ENCODE measurements around the gene BSN. TPM values are rescaled to one million over a fixed set of nuclear protein-coding genes. Genes with fewer than 3 reads are reported as not detected.

The BSN gene
- polyA plus RNA-seq, 2 of the 4 experiments (the other 2 are of a cell fraction) = 0.04 to 0.08 TPM

DNA sequence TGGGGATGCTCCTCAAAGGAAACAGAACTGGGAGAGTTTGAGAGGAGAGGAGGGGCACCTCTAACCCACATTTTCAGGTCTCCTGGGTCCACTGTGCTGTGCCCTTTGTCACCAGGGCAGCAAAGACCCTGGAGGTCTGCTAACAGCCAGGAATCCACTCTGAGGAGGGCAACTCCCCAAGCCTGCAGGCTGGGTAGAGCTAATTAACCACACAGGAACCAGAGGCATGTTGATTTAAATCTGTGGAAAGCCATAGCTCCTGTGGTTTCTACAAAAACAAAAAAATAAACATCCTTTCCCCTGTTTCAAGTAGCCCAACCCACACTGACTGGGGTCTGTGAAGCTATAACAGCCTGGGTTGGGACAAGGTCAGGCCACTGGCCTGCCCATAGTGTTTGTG, 2.2 kb upstream of the BSN start (continued):
- TF ChIP-seq KDM1A (IDR thresholded peaks at IDR 0.05; ENCODE audit: low read depth) = no peak
- TF ChIP-seq, protein P1, sequence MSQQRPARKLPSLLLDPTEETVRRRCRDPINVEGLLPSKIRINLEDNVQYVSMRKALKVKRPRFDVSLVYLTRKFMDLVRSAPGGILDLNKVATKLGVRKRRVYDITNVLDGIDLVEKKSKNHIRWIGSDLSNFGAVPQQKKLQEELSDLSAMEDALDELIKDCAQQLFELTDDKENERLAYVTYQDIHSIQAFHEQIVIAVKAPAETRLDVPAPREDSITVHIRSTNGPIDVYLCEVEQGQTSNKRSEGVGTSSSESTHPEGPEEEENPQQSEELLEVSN (IDR thresholded peaks at IDR 0.05; ENCODE audit: borderline replicate concordance, low read depth) = no peak
- no peak for TF ChIP-seq KDM5A (IDR thresholded peaks at IDR 0.05)
- TF ChIP-seq CHD4 (IDR thresholded peaks at IDR 0.05; ENCODE audit: borderline replicate concordance) = no peak
- no peak for TF ChIP-seq MYC (IDR thresholded peaks at IDR 0.05; ENCODE audit: borderline replicate concordance, low read length)
- no peak for TF ChIP-seq RCOR1 (IDR thresholded peaks at IDR 0.05; ENCODE audit: low read depth, low read length)
- no peak for TF ChIP-seq SREBF2 (IDR thresholded peaks at IDR 0.05)
- no peak for TF ChIP-seq ZFP36 (IDR thresholded peaks at IDR 0.05; ENCODE audit: borderline replicate concordance, partially characterized antibody)

GRCh38 chr3:49553324-49553691, 969 bp upstream of the BSN start:
- Histone ChIP-seq H3K27ac (peak overlapping the region; percentile 84 to 94; a peak in 4 of 6 replicates), H3K4me1 (peaks cover 8% of the 10 kb centered on the region; the same call in 2 of the 3 replicates), H3K4me2 (peak overlapping the region; percentile 94), H3K4me3 (peak overlapping the region; percentile 67), H3K9me3 (no peaks in the 10 kb centered on the region)
- no peak for DNase-seq (ENCODE audit: low read depth in 1 of 2, low spot score in 1 of 2)
- FAIRE-seq = no peak
- ATAC-seq = no peak
- CTCF ChIA-PET = interaction anchor here (6.2 to 7.8 kb wide), 2 partner anchors 13 to 118 kb away, joined by 26 to 40 read pairs; no protein-coding TSS in a partner anchor
- 88% methylated on average over 8 of the region's 8 CpGs for WGBS (ENCODE audit: missing lambda C conversion rate)
- POLR2A ChIA-PET = interaction anchor here (2.1 kb wide), 1 partner anchor 13 kb away, joined by 8 read pairs; no protein-coding TSS in a partner anchor
- no peak for TF ChIP-seq NFE2L2 (conservative IDR thresholded peaks at IDR 0.05; ENCODE audit: low read length)
- TF ChIP-seq CEBPB (IDR thresholded peaks at IDR 0.05) = peak; percentile 59 to 68; a peak in 3 of 4 replicates

- CTCF ChIA-PET = interaction anchor here (6.2 to 7.8 kb wide), 2 partner anchors 15 to 116 kb away, joined by 26 to 40 read pairs; no protein-coding TSS in a partner anchor
- Histone ChIP-seq H3K4me1 (peaks cover 8% of the 10 kb centered on the region; the same call in 2 of the 3 replicates), H3K4me3 (peak overlapping the region; percentile 67), H3K27ac (0 out of 6 replicates have a peak overlapping the region, but pooled peaks of 1 of the 2 experiments have one; percentile 40), H3K4me2 (peak overlapping the region; percentile 94), H3K9me3 (no peaks in the 10 kb centered on the region)
- DNase-seq (ENCODE audit: low read depth in 1 of 2, low spot score in 1 of 2) = no peak
- POLR2A ChIA-PET = interaction anchor here (1.4 to 2.1 kb wide), 2 partner anchors 15 to 118 kb away, joined by 4 to 8 read pairs; no protein-coding TSS in a partner anchor
- no peak for TF ChIP-seq HOXA7 (CRISPR knock-in tag; IDR thresholded peaks at IDR 0.05)
- TF ChIP-seq, protein P2, sequence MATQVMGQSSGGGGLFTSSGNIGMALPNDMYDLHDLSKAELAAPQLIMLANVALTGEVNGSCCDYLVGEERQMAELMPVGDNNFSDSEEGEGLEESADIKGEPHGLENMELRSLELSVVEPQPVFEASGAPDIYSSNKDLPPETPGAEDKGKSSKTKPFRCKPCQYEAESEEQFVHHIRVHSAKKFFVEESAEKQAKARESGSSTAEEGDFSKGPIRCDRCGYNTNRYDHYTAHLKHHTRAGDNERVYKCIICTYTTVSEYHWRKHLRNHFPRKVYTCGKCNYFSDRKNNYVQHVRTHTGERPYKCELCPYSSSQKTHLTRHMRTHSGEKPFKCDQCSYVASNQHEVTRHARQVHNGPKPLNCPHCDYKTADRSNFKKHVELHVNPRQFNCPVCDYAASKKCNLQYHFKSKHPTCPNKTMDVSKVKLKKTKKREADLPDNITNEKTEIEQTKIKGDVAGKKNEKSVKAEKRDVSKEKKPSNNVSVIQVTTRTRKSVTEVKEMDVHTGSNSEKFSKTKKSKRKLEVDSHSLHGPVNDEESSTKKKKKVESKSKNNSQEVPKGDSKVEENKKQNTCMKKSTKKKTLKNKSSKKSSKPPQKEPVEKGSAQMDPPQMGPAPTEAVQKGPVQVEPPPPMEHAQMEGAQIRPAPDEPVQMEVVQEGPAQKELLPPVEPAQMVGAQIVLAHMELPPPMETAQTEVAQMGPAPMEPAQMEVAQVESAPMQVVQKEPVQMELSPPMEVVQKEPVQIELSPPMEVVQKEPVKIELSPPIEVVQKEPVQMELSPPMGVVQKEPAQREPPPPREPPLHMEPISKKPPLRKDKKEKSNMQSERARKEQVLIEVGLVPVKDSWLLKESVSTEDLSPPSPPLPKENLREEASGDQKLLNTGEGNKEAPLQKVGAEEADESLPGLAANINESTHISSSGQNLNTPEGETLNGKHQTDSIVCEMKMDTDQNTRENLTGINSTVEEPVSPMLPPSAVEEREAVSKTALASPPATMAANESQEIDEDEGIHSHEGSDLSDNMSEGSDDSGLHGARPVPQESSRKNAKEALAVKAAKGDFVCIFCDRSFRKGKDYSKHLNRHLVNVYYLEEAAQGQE (IDR thresholded peaks at IDR 0.05) = peak; percentile 81
- TF ChIP-seq KDM5A (IDR thresholded peaks at IDR 0.05) = no peak
- no peak for TF ChIP-seq TFCP2L1 (CRISPR knock-in tag; IDR thresholded peaks at IDR 0.05)
- no peak for TF ChIP-seq JUNB (IDR thresholded peaks at IDR 0.05)
- TF ChIP-seq MYC (IDR thresholded peaks at IDR 0.05; ENCODE audit: borderline replicate concordance, low read length) = no peak
- no peak for TF ChIP-seq KDM1A (IDR thresholded peaks at IDR 0.05; ENCODE audit: low read depth)
- ATAC-seq = peak; percentile 68 to 88; a peak in 5 of 6 replicates
- 8% methylated on average over 3 of the region's 66 CpGs for whole genome bisulfite sequencing (ENCODE audit: missing lambda C conversion rate)
- no peak for FAIRE-seq
Observed at GRCh38 chr3:49554633-49555265, 472 bp downstream of the BSN start.
